Measurements from ENCODE around the gene PACSIN2. TPM values are rescaled to one million over a fixed set of nuclear protein-coding genes. Genes with fewer than 3 reads are reported as not detected.

Gene PACSIN2
- total and polyA plus RNA-seq, 2 of the 13 experiments (the other 11 are each of a cell fraction or from before 2014, with no cell fraction given) = 54.1 to 68.8 TPM

DNA sequence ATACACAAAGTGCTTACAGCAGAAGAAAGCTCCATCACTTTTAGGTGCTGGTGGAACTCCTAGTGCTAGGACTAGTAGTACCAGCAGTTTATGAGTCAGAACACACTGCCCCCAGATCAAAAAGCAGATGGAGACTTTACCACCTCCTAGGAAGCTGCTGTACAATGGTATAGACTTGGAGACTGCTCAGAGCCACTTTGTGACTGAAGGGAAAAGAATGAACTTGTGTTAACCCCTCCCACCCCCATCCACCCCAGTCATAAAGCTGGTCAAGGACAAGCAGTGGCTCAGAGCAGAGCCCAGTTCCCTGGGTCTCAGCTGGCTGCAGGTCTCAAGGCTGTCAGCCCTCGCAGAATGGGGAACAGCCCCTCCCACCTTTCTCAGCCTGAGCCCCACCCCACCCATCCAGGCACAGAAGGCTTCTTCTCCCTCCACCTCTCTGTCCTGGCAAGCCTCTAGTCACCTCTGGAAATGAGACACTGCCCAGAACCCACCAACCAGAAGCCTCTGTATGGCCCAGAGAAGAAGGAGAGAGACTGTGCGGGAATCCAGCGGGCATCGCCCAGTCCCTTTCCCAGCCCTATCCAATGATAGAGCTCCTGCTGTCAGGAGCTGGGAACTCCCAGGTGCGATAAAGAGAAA, 23.8 kb downstream of the PACSIN2 start:
- in situ Hi-C loops (cut with HindIII; ENCODE audit: extremely low pct_ligation_motif_present, low pct_unique_long_range_greater_than_20kb) = loop anchor here (5.0 kb wide), 1 partner anchor 49 kb away; no protein-coding TSS in a partner anchor
- Histone ChIP-seq H3K9ac (ENCODE audit: insufficient read depth, low read depth, low read length) (no peak overlapping the region), H3K27ac (ENCODE audit: extremely low read length, insufficient read depth, low read length) (no peak overlapping the region), H3K36me3 (replicated peaks in 1 of 2; ENCODE audit: control insufficient read depth in 1 of 2, insufficient read depth in 2 of 2, low read length in 2 of 2) (0 out of 5 replicates have a peak, but pooled peaks cover 0 to 3% of the 10 kb centered on the region in 2 experiments), H3K79me2 (ENCODE audit: insufficient read depth, low read length) (peaks cover 75% of the 10 kb centered on the region), H3K4me3 (replicated peaks in 1 of 3; ENCODE audit: insufficient read depth in 1 of 3, low read depth in 2 of 3, low read length in 3 of 3) (no peak overlapping the region), H3K4me2 (ENCODE audit: low read depth, low read length) (peak overlapping the region; percentile 29), H3K4me1 (ENCODE audit: insufficient read depth, low read length) (peaks cover 94% of the 10 kb centered on the region), H3K9me3 (ENCODE audit: low read length) (no peaks in the 10 kb centered on the region), H2AFZ (ENCODE audit: low read length) (no peak overlapping the region), H3K27me3 (ENCODE audit: control insufficient read depth in 1 of 2, insufficient read depth in 2 of 2, low read length in 2 of 2) (no peaks in the 10 kb centered on the region), H4K20me1 (ENCODE audit: insufficient read depth, low read length) (peaks cover 17% of the 10 kb centered on the region)
- intact Hi-C loops (cut with micrococcal nuclease; ENCODE audit: unreplicated experiment) = loop anchor here (5.0 to 10.0 kb wide), 2 partner anchors 41 to 46 kb away; no protein-coding TSS in a partner anchor
- ATAC-seq (no peak), DNase-seq (ENCODE audit: low spot score) (no peak), FAIRE-seq (no peak)
- ChIA-PET CTCF (ENCODE audit: low intra/inter-chr PET ratio, low total read pairs) (no interaction called here), POLR2A (interaction anchor here (0.7 to 5.8 kb wide), 4 partner anchors 14 to 196 kb away, joined by 3 to 101 read pairs (median 13); partner anchors contain the start of gene PACSIN2)
- no TSS peak for BruUV-seq (replicated peaks)
- 57% methylated on average over 5 of the region's 5 CpGs for WGBS (ENCODE audit: low lambda C conversion rate)
- TF ChIP-seq ZNF615 (CRISPR knock-in tag; IDR thresholded peaks at IDR 0.05; ENCODE audit: borderline replicate concordance) (0 out of 2 replicates have a peak, but pooled peaks have one; percentile 48), ZSCAN9 (CRISPR knock-in tag; IDR thresholded peaks at IDR 0.05; ENCODE audit: borderline replicate concordance) (no peak), ZNF253 (CRISPR knock-in tag; IDR thresholded peaks at IDR 0.05; ENCODE audit: borderline replicate concordance) (no peak), ZNF674 (CRISPR knock-in tag; IDR thresholded peaks at IDR 0.05; ENCODE audit: low read depth) (no peak), SOX6 (IDR thresholded peaks at IDR 0.05) (no peak), SOX6 (CRISPR knock-in tag; IDR thresholded peaks at IDR 0.05) (no peak), ZNF549 (CRISPR knock-in tag; IDR thresholded peaks at IDR 0.05) (no peak), RARA (CRISPR knock-in tag; IDR thresholded peaks at IDR 0.05) (peak; percentile 46), ZNF747 (CRISPR knock-in tag; IDR thresholded peaks at IDR 0.05; ENCODE audit: borderline replicate concordance) (no peak), POLR2G (IDR thresholded peaks at IDR 0.05; ENCODE audit: low read depth, low read length) (0 out of 2 replicates have a peak, but pooled peaks have one; percentile 19), KLF13 (CRISPR knock-in tag; IDR thresholded peaks at IDR 0.05) (no peak), FOXA3 (CRISPR knock-in tag; IDR thresholded peaks at IDR 0.05) (no peak), MTA3 (CRISPR knock-in tag; IDR thresholded peaks at IDR 0.05) (no peak), MXI1 (IDR thresholded peaks at IDR 0.05; ENCODE audit: borderline replicate concordance, low read depth, low read length) (no peak), FOSL2 (CRISPR knock-in tag; IDR thresholded peaks at IDR 0.05) (peak; percentile 12; the same call in 1 of the 2 replicates), ZNF383 (CRISPR knock-in tag; IDR thresholded peaks at IDR 0.05; ENCODE audit: borderline replicate concordance) (no peak), ZNF30 (CRISPR knock-in tag; IDR thresholded peaks at IDR 0.05) (no peak), RXRA (CRISPR knock-in tag; IDR thresholded peaks at IDR 0.05) (no peak), POLR2AphosphoS5 (IDR thresholded peaks at IDR 0.05; ENCODE audit: low read depth, low read length) (no peak), PATZ1 (CRISPR knock-in tag; IDR thresholded peaks at IDR 0.05) (0 out of 2 replicates have a peak, but pooled peaks have one; percentile 27)
- TF ChIP-seq, protein P1, sequence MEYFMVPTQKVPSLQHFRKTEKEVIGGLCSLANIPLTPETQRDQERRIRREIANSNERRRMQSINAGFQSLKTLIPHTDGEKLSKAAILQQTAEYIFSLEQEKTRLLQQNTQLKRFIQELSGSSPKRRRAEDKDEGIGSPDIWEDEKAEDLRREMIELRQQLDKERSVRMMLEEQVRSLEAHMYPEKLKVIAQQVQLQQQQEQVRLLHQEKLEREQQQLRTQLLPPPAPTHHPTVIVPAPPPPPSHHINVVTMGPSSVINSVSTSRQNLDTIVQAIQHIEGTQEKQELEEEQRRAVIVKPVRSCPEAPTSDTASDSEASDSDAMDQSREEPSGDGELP (IDR thresholded peaks at IDR 0.05; ENCODE audit: borderline replicate concordance, low read depth) = peak; percentile 35; the same call in 1 of the 2 replicates
- TF ChIP-seq, protein P2, sequence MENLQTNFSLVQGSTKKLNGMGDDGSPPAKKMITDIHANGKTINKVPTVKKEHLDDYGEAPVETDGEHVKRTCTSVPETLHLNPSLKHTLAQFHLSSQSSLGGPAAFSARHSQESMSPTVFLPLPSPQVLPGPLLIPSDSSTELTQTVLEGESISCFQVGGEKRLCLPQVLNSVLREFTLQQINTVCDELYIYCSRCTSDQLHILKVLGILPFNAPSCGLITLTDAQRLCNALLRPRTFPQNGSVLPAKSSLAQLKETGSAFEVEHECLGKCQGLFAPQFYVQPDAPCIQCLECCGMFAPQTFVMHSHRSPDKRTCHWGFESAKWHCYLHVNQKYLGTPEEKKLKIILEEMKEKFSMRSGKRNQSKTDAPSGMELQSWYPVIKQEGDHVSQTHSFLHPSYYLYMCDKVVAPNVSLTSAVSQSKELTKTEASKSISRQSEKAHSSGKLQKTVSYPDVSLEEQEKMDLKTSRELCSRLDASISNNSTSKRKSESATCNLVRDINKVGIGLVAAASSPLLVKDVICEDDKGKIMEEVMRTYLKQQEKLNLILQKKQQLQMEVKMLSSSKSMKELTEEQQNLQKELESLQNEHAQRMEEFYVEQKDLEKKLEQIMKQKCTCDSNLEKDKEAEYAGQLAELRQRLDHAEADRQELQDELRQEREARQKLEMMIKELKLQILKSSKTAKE (CRISPR knock-in tag; IDR thresholded peaks at IDR 0.05; ENCODE audit: borderline replicate concordance) = no peak
